LNCaP clone FGC (cell line): ENCODE data around the gene IFNLR1.

Source experiments
- DNase-seq: peaks from one replicate; pipeline ENCODE4 v3.0.0-alpha.2; 2011; ENCODE audit warnings: low read depth
- H3K4me3 ChIP-seq: 2 replicates; pipeline ENCODE4 v1.5.1; 2011; ENCODE audit warnings: mild to moderate bottlenecking, low read depth, low read length, control low read depth
- TF ChIP-seq, protein P1 (sequence below): IDR thresholded peaks from 2 replicates; pipeline ENCODE4 v1.5.1; 2012; ENCODE audit warnings: mild to moderate bottlenecking; ENCODE audit not compliant: control insufficient read depth, insufficient read depth; ENCODE audit errors: extremely low read depth

The IFNLR1 gene

DNA sequence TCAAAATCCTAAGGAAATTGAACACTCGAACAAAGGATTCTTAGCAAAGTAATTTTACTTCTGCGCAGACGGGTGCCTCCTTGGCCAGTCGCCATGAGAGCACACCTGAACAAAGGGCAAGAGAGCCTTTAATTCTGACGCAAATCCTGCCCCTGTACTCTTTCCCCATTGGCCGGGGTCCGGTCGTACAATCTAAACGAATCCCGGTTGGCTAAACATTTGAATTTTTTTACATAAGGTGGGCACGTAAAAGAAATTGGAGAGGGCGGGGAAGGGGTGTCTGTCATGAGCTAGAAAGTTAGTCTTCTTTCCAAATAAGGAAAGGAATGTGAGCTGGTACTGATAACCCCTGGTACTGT lies 35.9 kb downstream of the IFNLR1 start:
- no peak overlapping the region for H3K4me3 ChIP-seq
- no peak for DNase-seq

DNA sequence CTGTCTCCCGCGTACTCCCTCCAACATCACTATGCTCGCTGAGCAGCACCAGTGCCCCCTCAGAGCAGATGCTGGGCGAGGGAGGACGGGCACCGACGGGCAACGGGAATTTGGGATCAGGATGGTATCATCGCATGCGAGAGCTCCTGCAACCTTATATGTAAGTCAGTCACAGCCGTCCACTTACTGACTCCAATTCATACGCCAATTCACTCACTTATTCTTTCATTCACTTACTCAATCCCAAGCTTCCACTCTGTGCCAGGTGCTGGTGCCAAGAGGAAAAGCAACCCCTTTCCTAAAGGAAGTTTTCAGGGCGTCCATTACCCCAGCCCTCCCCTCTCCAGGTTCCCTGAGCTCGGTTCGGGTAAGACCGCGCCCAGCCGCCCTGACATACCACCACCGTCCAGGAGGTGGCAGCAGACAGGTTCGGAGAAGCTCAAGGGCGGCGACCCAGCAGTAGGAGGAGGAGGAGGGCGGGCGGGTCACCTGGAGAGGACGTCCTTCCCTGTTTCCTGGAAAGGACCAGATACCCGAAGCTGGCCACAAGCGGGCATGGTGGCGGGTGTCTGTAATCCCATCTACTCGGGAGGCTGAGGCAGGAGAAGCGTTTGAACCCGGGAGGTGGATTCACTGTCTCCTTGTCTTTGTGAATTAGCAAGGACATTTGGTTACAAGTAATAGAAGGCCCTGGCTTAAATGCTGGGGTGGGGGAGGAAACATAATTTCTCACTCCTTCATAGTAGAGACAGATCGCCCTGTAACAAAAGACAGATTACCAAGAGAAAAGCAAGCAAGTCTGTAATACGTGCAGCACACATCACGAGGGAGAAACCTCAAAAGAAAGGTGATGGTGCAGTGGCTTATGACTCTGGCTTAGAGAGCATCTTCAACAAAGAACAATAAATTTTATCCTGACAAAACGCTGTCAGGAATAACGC lies 36.6 kb downstream of the IFNLR1 start:
- H3K4me3 ChIP-seq = no peak overlapping the region
- TF ChIP-seq, protein P1, sequence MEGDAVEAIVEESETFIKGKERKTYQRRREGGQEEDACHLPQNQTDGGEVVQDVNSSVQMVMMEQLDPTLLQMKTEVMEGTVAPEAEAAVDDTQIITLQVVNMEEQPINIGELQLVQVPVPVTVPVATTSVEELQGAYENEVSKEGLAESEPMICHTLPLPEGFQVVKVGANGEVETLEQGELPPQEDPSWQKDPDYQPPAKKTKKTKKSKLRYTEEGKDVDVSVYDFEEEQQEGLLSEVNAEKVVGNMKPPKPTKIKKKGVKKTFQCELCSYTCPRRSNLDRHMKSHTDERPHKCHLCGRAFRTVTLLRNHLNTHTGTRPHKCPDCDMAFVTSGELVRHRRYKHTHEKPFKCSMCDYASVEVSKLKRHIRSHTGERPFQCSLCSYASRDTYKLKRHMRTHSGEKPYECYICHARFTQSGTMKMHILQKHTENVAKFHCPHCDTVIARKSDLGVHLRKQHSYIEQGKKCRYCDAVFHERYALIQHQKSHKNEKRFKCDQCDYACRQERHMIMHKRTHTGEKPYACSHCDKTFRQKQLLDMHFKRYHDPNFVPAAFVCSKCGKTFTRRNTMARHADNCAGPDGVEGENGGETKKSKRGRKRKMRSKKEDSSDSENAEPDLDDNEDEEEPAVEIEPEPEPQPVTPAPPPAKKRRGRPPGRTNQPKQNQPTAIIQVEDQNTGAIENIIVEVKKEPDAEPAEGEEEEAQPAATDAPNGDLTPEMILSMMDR = peak; percentile 70

More for the DNA sequence above, 35.9 kb downstream of the IFNLR1 start:
- TF ChIP-seq, protein P1 = no peak

DNA sequence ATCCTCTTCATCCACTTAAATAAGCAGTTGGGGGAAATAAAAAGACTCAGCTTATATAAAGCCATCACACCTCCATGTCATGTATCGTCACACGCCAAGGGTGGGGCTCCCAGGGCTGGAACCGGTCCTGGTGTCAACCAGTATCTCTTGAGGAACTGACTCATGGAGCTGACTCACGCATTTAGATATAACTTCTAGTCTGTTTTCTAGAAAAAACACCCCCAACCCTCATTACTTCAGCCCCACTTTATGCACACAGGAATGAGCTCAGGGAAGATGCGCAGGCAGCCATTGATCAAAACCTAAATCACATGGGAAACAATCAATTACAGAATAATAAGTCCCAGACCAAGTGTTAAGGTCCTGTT lies 37.2 kb downstream of the IFNLR1 start:
- TF ChIP-seq, protein P1 = no peak
- no peak for DNase-seq
- no peak overlapping the region for H3K4me3 ChIP-seq

More for the DNA sequence above, 36.6 kb downstream of the IFNLR1 start:
- peak; percentile 48 for DNase-seq

DNA sequence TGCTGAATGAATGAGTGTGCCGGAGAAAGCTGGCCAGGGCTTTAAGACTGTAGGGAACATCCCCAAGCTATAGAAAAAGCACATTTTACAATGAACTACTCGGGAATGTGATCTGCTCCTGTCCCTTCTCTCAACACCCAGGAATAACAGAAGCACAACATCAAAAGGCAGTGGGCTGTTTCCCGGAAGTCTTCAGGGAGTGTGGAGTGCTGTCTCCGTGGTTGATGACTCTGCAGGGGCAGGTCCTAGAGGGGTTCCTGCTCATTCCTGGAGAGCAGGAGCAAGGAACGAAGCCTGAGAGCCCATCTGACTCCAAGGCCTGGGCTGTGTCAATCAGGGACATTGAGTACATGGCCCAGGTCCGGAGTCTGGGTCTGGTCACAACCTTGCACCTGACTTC lies 39.3 kb downstream of the IFNLR1 start:
- DNase-seq = no peak
- TF ChIP-seq, protein P1 = no peak
- H3K4me3 ChIP-seq = no peak overlapping the region

DNA sequence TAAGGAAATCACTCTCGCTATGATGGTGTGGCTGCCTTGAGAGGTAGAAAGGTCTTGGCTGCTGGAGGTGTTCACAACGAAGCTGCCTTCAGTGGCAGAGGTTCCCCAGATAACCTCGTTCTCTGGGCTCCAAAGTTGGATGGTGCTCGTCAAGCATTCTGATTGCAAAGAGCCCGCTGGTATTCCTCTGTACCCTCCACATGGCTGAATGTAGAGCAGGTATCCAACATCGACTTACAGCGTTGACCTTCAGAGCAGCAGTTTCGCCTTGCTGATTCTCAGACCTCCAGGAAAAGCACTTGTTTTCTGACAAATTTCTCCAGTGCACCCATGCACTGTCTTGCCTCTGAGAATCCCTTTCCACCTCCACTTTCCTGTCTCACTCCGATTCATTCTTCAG lies 39.9 kb downstream of the IFNLR1 start:
- TF ChIP-seq, protein P1 = no peak
- no peak overlapping the region for H3K4me3 ChIP-seq
- DNase-seq = no peak

DNA sequence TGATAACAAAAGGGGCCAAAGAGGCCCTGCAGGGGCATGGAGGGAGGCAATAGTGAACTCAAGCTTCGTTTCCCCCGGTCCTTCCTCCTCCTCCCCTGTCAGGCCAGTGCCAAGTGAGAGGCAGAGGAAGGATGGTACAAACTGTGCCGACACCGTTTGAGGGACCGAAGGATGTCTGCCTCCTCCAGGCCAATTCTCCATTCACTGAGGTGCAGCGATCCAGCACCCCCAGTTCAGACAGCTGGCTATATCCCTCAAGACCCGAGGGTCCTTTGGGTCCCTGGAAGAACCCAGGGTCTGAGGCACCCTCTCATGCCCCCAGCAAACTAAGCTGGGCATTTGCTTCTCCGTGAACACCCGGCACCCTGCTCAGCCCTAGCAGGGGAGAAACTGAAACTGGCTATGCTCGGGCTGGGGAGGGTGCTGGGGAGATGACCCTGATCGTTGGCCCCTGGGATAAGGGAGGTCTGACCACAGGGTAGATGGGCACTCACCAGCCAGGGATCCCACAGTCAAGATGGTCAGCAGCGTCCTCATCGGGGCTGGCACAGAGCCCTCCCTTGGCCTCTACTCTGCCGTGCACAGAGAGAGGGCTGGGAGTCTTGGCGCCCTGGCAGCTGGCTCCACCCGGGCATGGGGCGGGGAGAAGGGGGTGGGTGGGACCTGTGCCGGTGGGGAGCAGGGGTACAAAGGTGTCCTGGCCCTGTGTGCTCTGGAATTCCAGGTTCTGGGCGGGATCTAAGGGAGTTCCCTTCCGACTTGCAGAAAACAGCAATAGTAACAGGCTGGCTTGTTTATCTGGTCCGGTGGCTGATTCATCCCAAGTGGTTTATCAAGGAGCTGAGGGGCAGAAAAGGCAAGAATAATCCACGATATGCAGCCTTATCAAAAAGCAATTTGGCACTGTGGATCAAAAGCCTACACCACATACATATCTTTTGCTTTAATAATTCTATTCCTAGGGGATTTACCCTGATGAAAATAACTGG lies 44.2 kb downstream of the IFNLR1 start, which contains the start of gene IL22RA1:
Gene IL22RA1 (minus strand): TSS at position 595 of the 989 bp plus-strand sequence. CDS start 58 bp downstream, at position 537.
- no peak within 1 kb of the TSS for H3K4me3 ChIP-seq
- DNase-seq = no peak
- TF ChIP-seq, protein P1 = no peak
